RWPE2 (cell line): ENCODE measurements around the gene LYST.

Source experiments
- ATAC-seq: fragments of 200-7000 bp; cut with Tn5 transposase; 3 replicates; pipeline ENCODE4 v1.9.1; 2021; ENCODE audit warnings: low read depth
- DNase-seq: peaks from one replicate; pipeline ENCODE4 v3.0.0-alpha.2; 2020; ENCODE audit warnings: low spot score
- H3K27ac ChIP-seq: fragments of 450-650 bp; 2 replicates; pipeline ENCODE4 v1.5.1; 2017; ENCODE audit warnings: mild to moderate bottlenecking; ENCODE audit not compliant: poor library complexity, severe bottlenecking
- H3K27me3 ChIP-seq: fragments of 250-450 bp; sonication (Bioruptor Pico); 2 replicates; pipeline ENCODE4 v1.5.1; 2021; ENCODE audit warnings: mild to moderate bottlenecking, moderate library complexity; ENCODE audit not compliant: insufficient read depth, poor library complexity, severe bottlenecking
- H3K36me3 ChIP-seq: fragments of 250-450 bp; sonication (Bioruptor Pico); 2 replicates; pipeline ENCODE4 v1.5.1; 2020; ENCODE audit warnings: low read depth, mild to moderate bottlenecking, moderate library complexity
- H3K4me1 ChIP-seq: fragments of 250-450 bp; sonication (Bioruptor Pico); 2 replicates; pipeline ENCODE4 v1.5.1; 2021; ENCODE audit warnings: mild to moderate bottlenecking, moderate library complexity; ENCODE audit not compliant: insufficient read depth, poor library complexity, severe bottlenecking
- H3K4me3 ChIP-seq: fragments of 250-450 bp; sonication (Bioruptor Pico); 2 replicates; pipeline ENCODE4 v1.5.1; 2021; ENCODE audit warnings: mild to moderate bottlenecking, moderate library complexity; ENCODE audit not compliant: severe bottlenecking
- H3K9me3 ChIP-seq: fragments of 250-450 bp; sonication (Bioruptor Pico); 2 replicates; pipeline ENCODE4 v1.5.1; 2021; ENCODE audit warnings: mild to moderate bottlenecking, moderate library complexity; ENCODE audit not compliant: severe bottlenecking
- CTCF ChIP-seq: fragments of 450-650 bp; IDR thresholded peaks from one replicate; pipeline ENCODE4 v1.5.1; 2017; ENCODE audit warnings: mild to moderate bottlenecking, moderate library complexity; ENCODE audit not compliant: poor library complexity, severe bottlenecking

The LYST gene

GRCh38 chr1:235893840-235894239, 27.1 kb upstream of the LYST start:
- no peak for TF ChIP-seq CTCF
- DNase-seq (no peak), ATAC-seq (no peak)
- H3K4me3 ChIP-seq = no peak overlapping the region
- no peaks in the 10 kb centered on the region for H3K36me3 ChIP-seq
- no peak overlapping the region for H3K27ac ChIP-seq
- no peaks in the 10 kb centered on the region for H3K9me3 ChIP-seq
- H3K4me1 ChIP-seq = no peaks in the 10 kb centered on the region
- H3K27me3 ChIP-seq = no peaks in the 10 kb centered on the region

GRCh38 chr1:235892734-235893413, 26.2 kb upstream of the LYST start:
- no peak for TF ChIP-seq CTCF
- peaks cover 6% of the 10 kb centered on the region for H3K4me1 ChIP-seq
- DNase-seq (no peak), ATAC-seq (no peak)
- H3K27me3 ChIP-seq = no peaks in the 10 kb centered on the region
- no peaks in the 10 kb centered on the region for H3K36me3 ChIP-seq
- H3K9me3 ChIP-seq = no peaks in the 10 kb centered on the region
- no peak overlapping the region for H3K27ac ChIP-seq
- H3K4me3 ChIP-seq = no peak overlapping the region

- Histone ChIP-seq H3K4me3 (no peak overlapping the region), H3K4me1 (peaks cover 6% of the 10 kb centered on the region), H3K27me3 (no peaks in the 10 kb centered on the region), H3K9me3 (no peaks in the 10 kb centered on the region), H3K27ac (no peak overlapping the region), H3K36me3 (no peaks in the 10 kb centered on the region)
- TF ChIP-seq CTCF = no peak
- ATAC-seq (no peak), DNase-seq (no peak)
Measured at GRCh38 chr1:235892202-235892601, 25.5 kb upstream of the LYST start.

DNA sequence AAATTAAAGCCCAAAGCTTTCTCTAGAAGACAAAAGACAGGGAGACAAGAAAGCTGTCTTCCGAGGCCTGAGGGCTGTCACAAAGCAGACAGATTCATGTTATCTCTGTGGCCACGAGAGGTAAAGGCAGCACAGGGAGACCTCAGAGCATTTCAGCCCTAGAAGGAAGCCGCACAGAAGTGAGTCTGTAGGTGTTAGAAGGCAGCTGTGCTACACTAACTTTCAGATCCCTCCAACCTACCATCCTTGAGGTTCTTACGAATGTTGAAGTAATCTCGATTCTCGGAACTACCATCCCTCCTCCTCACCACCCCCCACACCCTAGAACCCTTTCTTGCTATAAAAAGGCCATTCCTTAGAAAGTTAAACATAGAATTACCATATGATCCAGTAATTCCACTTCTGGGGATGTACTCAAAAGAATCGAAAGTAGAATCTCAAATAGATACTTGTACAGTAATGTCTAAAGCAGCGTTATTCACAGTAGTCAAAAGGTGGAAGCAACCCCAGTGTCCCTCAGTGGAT, 21.5 kb upstream of the LYST start:
- DNase-seq (no peak), ATAC-seq (no peak)
- H3K4me1 ChIP-seq = peaks cover 6% of the 10 kb centered on the region
- H3K4me3 ChIP-seq = no peak overlapping the region
- no peak overlapping the region for H3K27ac ChIP-seq
- H3K27me3 ChIP-seq = no peaks in the 10 kb centered on the region
- H3K9me3 ChIP-seq = no peaks in the 10 kb centered on the region
- H3K36me3 ChIP-seq = no peaks in the 10 kb centered on the region
- no peak for TF ChIP-seq CTCF

- Histone ChIP-seq H3K4me1 (peaks cover 6% of the 10 kb centered on the region), H3K27ac (no peak overlapping the region), H3K4me3 (no peak overlapping the region), H3K27me3 (no peaks in the 10 kb centered on the region), H3K9me3 (no peaks in the 10 kb centered on the region), H3K36me3 (no peaks in the 10 kb centered on the region)
- no peak for DNase-seq
- ATAC-seq = no peak
- no peak for TF ChIP-seq CTCF
Measured at GRCh38 chr1:235887676-235888075, 21.0 kb upstream of the LYST start.
